ENCODE data around the gene E2F4. TPM values are rescaled to one million over a fixed set of nuclear protein-coding genes. Genes with fewer than 3 reads are reported as not detected.

E2F4 gene
- total and polyA plus RNA-seq, 2 of the 13 experiments (the other 11 are each of a cell fraction or from before 2014, with no cell fraction given), result 84.8 to 91.2 TPM

GRCh38 chr16:67155295-67156142 is 36.4 kb upstream of the E2F4 start (continued):
- no peak for TF ChIP-seq THAP7 (CRISPR knock-in tag; IDR thresholded peaks at IDR 0.05)
- TF ChIP-seq MEF2D (CRISPR knock-in tag; IDR thresholded peaks at IDR 0.05), result no peak
- no peak for TF ChIP-seq ISL2 (CRISPR knock-in tag; IDR thresholded peaks at IDR 0.05)
- TF ChIP-seq RARA (CRISPR knock-in tag; IDR thresholded peaks at IDR 0.05), result no peak
- no peak for TF ChIP-seq SNAPC4 (CRISPR knock-in tag; IDR thresholded peaks at IDR 0.05)
- TF ChIP-seq CENPBD1 (CRISPR knock-in tag; IDR thresholded peaks at IDR 0.05; ENCODE audit: borderline replicate concordance, low read depth), result no peak; the same call in 1 of the 2 replicates
- peak; percentile 82; the same call in 1 of the 2 replicates for TF ChIP-seq RFXAP (CRISPR knock-in tag; IDR thresholded peaks at IDR 0.05; ENCODE audit: borderline replicate concordance)
- no peak for TF ChIP-seq ZNF720 (CRISPR knock-in tag; IDR thresholded peaks at IDR 0.05)
- no peak for TF ChIP-seq SATB2 (CRISPR knock-in tag; IDR thresholded peaks at IDR 0.05)
- no peak for TF ChIP-seq EHMT2 (IDR thresholded peaks at IDR 0.05; ENCODE audit: borderline replicate concordance, low read depth, low read length)
- TF ChIP-seq ZBTB3 (CRISPR knock-in tag; IDR thresholded peaks at IDR 0.05; ENCODE audit: borderline replicate concordance, low read depth), result 0 out of 2 replicates have a peak, but pooled peaks have one; percentile 66
- 0 out of 2 replicates have a peak, but pooled peaks have one; percentile 23 for TF ChIP-seq MIXL1 (CRISPR knock-in tag; IDR thresholded peaks at IDR 0.05)
- TF ChIP-seq ZNF225 (CRISPR knock-in tag; IDR thresholded peaks at IDR 0.05), result no peak
- no peak for TF ChIP-seq PCBP1 (IDR thresholded peaks at IDR 0.05; ENCODE audit: borderline replicate concordance, low read depth, low read length)
- no peak for TF ChIP-seq ZNF549 (CRISPR knock-in tag; IDR thresholded peaks at IDR 0.05)
- no peak for TF ChIP-seq ZHX2 (IDR thresholded peaks at IDR 0.05; ENCODE audit: low read depth)
- no peak for TF ChIP-seq ZHX2 (CRISPR knock-in tag; IDR thresholded peaks at IDR 0.05; ENCODE audit: borderline replicate concordance)
- no peak for TF ChIP-seq FOXM1 (CRISPR knock-in tag; IDR thresholded peaks at IDR 0.05)
